Raji (cell line): ENCODE results near the gene CACNA2D3.

Experiments used
- POLR2A ChIP-seq: IDR thresholded peaks from 2 replicates; pipeline ENCODE4 v1.6.1; 2011; ENCODE audit warnings: low read depth, low read length, control low read depth; ENCODE audit not compliant: insufficient read depth

Gene CACNA2D3

GRCh38 chr3:54831112-54831511, 708.8 kb downstream of the CACNA2D3 start:
- TF ChIP-seq POLR2A, result no peak

GRCh38 chr3:54832876-54833275, 710.5 kb downstream of the CACNA2D3 start:
- no peak for TF ChIP-seq POLR2A

- no peak for TF ChIP-seq POLR2A
Observed at GRCh38 chr3:54835701-54836100, 713.3 kb downstream of the CACNA2D3 start.

- no peak for TF ChIP-seq POLR2A
Observed at GRCh38 chr3:54836871-54837270, 714.5 kb downstream of the CACNA2D3 start.

GRCh38 chr3:54837964-54838363, 715.6 kb downstream of the CACNA2D3 start:
- no peak for TF ChIP-seq POLR2A

- no peak for TF ChIP-seq POLR2A
Observed at GRCh38 chr3:54841471-54841870, 719.1 kb downstream of the CACNA2D3 start.

GRCh38 chr3:54843352-54843751, 721.0 kb downstream of the CACNA2D3 start:
- TF ChIP-seq POLR2A, result no peak

- no peak for TF ChIP-seq POLR2A
Observed at GRCh38 chr3:54844211-54844610, 721.9 kb downstream of the CACNA2D3 start.

GRCh38 chr3:54845011-54845410, 722.7 kb downstream of the CACNA2D3 start:
- TF ChIP-seq POLR2A, result no peak

- TF ChIP-seq POLR2A, result no peak
Observed at GRCh38 chr3:54845551-54845950, 723.2 kb downstream of the CACNA2D3 start.

GRCh38 chr3:54846119-54846518, 723.8 kb downstream of the CACNA2D3 start:
- TF ChIP-seq POLR2A, result no peak

GRCh38 chr3:54847361-54847760, 725.0 kb downstream of the CACNA2D3 start:
- TF ChIP-seq POLR2A, result no peak

- no peak for TF ChIP-seq POLR2A
Observed at GRCh38 chr3:54849360-54849759, 727.0 kb downstream of the CACNA2D3 start.

- TF ChIP-seq POLR2A, result no peak
Observed at GRCh38 chr3:54850484-54851018, 728.2 kb downstream of the CACNA2D3 start.

GRCh38 chr3:54853573-54854404, 731.4 kb downstream of the CACNA2D3 start:
- no peak for TF ChIP-seq POLR2A

- TF ChIP-seq POLR2A, result no peak
Observed at GRCh38 chr3:54856271-54856670, 733.9 kb downstream of the CACNA2D3 start.

GRCh38 chr3:54857343-54857742, 735.0 kb downstream of the CACNA2D3 start:
- no peak for TF ChIP-seq POLR2A
